HG02588 (cell line): ENCODE results near the gene KCNMB2.
"Not testable (repeated sequence)": the region's sequence is repeated elsewhere in the genome, so short reads cannot be mapped to it uniquely, and the experiment has no call there.

ENCODE experiments used
- ATAC-seq: cut with Tn5 transposase; IDR thresholded peaks from one replicate; pipeline ENCODE4 v1.9.1; 2021; ENCODE audit warnings: mild to moderate bottlenecking, moderate library complexity; ENCODE audit not compliant: unreplicated experiment

The KCNMB2 gene

DNA sequence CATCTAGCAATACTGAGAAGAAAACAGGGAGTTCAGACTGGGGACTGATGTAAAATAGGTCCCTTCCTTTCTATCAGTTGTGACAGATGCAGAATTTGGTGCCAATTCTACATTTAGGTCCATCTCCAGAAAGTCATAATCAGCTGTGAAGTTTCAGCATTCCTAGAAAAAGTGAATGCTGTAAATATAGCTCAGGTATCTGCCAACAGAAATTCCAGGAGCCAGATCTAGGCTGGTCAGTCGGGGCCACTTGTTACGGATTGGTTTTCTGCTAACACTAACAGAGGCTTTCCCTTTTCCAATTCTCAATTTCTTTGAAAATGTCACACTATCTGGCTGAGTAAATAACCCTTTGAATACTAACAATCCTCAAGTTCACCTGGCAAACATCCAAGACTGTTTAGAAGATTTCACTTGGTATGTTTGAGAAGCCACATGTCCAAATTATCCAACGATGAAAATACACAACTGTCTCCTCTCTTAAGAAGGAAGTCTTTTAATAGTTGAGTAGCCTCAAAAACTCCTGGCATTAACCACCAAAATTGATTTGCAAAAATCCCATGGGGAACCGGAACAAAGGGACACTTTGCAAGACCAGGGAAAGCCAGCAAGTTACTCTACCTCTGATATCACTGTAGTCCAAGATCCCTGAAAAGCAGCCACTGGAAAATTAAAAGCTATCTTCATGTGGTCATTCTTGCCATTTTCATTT is 313.1 kb downstream of the KCNMB2 start:
- ATAC-seq = no peak

DNA sequence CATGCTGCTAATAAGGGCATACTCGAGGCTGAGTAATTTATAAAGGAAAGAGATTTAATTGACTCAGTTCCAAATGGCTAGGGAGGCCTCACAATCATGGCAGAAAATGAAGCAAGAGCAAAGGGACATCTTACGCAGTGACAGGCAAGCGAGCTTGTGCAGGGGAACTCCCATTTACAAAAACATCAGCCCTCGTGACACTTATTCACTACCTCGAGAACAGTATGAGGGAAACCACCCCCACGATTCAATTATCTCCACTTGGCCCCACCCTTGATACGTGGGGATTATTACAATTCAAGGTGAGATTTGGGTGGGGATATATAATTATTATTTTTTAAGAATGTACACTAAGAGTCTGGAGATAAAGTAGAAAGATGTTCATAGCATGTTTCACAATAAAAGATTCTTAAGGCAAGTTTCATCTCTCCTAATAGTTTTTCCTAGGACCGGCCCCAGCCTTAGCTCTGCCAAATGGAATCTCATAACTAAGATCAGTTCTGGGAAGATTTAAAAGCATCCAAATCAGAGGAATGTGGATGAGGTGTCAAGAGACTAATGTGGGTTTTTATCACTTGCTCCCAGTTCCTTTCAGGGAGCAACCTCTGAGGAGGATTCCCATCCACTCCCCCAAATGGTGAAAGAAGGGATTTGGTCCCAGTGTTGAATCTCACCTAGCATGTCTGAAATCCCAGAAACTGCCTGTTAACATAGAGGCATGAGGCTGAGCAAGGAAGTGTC is 314.4 kb downstream of the KCNMB2 start:
- no peak for ATAC-seq

DNA sequence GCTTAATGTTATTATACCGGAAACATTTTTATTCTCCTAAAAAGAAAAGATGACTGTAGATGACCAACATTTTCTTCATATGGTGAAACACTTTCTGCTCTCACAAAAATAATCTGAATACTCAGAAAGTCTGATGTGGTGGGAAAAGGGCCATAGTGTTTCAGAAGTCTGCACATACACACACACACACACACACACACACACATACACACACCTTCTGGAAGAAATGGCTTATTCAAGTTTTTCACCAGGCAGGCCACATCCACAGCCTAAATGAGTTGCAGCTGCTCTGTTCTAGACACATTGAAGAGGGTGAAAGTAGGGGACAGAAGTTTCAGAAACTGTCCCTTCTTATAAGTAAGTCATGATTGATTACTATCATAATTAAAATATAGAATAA is 315.3 kb downstream of the KCNMB2 start:
- no peak for ATAC-seq

DNA sequence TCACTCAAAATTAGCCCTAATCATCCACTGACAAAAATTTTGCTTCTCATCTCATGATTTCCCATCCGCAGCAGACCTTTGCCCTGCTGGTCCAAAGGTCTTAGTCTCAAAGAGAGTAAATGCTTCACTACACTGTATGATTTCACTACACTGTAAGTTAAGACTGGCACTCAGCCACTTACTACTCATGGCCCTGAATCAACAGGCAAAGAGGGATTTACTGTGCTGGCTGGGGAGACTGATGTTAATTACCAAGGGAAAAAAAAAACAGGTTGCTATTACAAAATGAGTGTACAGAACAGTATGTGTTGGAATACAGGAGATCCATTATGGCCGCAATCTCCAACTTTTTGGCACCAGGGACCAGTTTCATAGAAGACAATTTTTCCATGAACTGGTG is 320.6 kb downstream of the KCNMB2 start:
- no peak for ATAC-seq

DNA sequence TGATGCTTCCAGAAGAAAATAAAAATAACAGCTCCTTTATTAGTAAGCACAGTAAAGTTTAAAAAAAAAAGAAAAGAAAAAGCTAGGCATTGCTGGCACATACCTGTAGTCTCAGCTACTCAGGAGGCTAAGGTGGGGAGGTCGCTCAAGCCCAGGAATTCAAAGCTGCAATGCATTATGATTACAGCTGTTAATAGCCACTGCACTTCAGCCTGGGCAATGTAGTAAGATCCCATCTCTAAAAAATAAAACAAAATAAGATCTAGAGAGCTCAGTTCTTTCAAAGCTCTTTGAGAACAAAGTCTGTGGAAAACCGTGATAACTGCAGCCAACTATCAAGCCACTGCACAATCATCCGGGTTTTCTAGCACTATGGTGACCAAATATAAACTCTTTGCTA is 323.1 kb downstream of the KCNMB2 start:
- ATAC-seq = no peak

DNA sequence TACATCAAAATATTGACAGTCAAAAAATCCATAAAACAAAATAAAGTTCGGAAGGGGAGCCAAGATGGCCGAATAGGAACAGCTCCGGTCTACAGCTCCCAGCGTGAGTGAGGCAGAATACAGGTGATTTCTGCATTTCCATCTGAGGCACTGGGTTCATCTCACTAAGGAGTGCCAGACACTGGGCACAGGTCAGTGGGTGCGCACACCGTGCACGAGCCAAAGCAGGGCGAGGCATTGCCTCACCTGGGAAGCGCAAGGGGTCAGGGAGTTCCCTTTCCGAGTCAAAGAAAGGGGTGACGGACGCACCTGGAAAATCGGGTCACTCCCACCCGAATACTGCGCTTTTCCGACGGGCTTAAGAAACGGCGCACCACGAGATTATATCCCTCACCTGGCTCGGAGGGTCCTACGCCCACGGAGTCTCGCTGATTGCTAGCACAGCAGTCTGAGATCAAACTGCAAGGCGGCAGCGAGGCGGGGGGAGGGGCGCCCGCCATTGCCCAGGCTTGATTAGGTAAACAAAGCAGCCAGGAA is 323.7 kb downstream of the KCNMB2 start:
- ATAC-seq = not testable (repeated sequence)

DNA sequence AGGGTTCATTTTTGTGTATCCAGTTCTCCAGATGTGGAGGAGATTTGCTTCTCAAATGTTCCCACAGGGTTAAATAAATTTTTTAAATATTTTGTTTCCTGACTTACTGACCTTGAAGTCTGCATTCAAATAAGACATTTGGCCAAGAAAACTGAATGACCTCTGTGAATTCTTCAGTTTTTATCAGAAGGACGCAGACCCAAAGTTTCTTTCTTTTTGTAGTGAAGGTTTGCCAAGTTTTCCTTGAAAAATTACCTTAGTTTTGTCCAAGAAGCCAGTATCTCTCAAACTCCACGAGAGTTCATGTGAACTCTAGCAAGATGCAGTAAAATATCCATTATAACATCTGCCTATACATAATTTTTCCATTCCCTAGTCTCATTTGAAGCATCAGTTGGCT is 332.4 kb downstream of the KCNMB2 start:
- no peak for ATAC-seq

DNA sequence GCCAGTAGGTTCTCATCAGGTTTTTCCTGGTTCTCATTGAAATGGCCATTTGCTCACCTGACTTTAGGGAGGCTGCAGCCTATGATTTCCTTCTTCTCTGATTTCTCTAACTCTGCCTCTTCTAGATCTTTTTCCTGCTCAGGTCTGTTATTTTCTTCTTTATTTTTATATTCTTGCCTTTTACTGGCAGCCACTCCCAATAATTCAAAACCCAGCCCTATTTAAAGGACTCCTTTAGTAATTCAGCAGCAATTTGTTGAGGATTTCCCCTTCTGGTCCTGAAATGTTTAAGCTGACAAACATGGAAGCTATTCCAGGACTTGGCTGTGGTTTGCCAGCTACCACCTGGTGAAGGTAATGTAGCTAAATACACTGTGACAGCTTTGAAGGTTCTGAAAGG is 333.8 kb downstream of the KCNMB2 start:
- no peak for ATAC-seq

DNA sequence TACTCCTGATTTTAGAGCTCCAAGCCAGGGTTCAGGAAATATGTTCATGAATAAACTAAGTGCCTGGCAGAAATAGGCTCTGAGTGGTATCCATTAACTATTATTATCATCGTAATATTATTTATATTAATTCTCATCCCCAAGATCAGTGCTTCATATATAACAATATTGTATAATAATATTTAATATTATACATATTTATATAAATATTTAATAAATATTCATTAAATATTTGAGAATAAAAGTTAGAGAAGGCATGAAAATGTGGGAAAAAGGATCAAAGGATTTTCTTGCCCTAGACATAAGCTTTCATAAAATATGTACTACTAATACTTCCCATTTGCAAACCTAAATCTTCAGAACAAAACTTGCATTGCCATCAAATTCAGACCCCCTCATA is 338.9 kb downstream of the KCNMB2 start:
- no peak for ATAC-seq

DNA sequence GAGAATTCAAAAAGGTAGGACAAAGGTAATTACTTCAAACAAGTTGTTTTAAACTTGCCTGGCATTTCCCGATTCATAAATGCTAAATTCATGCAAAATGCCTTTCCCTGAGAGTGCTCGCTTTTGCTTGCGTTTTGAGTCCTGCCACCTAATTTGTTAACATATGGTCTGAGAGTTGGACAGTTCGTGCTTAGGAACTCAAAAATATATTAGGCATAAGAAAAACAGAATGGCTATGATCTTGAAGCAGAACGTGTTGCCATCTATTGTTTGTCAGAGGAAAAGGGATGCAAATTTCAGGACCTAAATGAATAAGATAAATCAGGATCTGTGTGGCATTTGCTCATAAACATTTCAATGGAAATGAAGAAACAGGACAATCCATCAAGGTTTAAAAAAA is 339.6 kb downstream of the KCNMB2 start:
- no peak for ATAC-seq

DNA sequence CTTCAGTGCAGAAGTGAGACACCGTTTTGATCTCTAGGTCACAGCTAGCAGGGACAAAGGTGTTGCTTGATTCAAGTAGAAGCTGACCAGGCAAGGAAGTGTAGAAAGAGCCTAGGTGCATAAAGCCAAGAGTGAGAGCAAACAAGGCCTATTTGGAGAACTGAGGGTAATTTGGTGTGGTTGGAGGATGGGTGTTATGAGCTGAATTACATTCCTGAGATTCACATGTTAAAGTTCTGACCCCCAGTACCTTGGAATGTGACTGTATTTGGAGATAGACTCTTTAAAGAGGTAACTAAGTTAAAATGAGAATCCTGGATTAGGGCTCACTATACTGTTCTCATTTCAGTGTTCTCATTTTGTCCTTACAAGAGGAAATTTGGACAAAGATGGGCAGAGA is 344.0 kb downstream of the KCNMB2 start:
- ATAC-seq = no peak
